AG04450 (cell line): ENCODE data around the gene ING4. TPM values are rescaled to one million over a fixed set of nuclear protein-coding genes. Genes with fewer than 3 reads are reported as not detected.

Experiments used
- CTCF ChIA-PET: fragments of 300-600, 350-600 bp; formaldehyde crosslinking; extraction: SDS; loops from one replicate; lab custom pipeline; 2022; ENCODE audit warnings: antibody characterized with exemption, inconsistent platforms; lab: Charles Lee
- POLR2A ChIA-PET: fragments of 350-600 bp; formaldehyde crosslinking; extraction: SDS; loops from one replicate; lab custom pipeline; 2021; ENCODE audit warnings: antibody characterized with exemption, inconsistent platforms; lab: Yijun Ruan, JAX
- DNase-seq: peaks from one replicate; pipeline ENCODE4 v3.0.0-alpha.2; 2011; ENCODE audit warnings: low read depth, low spot score
- H3K27ac ChIP-seq: one replicate; pipeline ENCODE4 v1.5.1; 2012; ENCODE audit warnings: low read depth, low read length, control low read depth
- H3K27me3 ChIP-seq: one replicate; pipeline ENCODE4 v1.6.0; 2012; ENCODE audit warnings: low read length; ENCODE audit not compliant: control insufficient read depth, insufficient read depth
- H3K4me3 ChIP-seq: 2 replicates; pipeline ENCODE4 v1.5.1; 2011; ENCODE audit warnings: mild to moderate bottlenecking, low read depth, low read length, control low read depth
- H3K9me3 ChIP-seq: 2 replicates; pipeline ENCODE4 v1.5.1; 2012; ENCODE audit warnings: low read length; ENCODE audit not compliant: control insufficient read depth, insufficient read depth
- CTCF ChIP-seq: IDR thresholded peaks from 2 replicates; pipeline ENCODE4 v1.5.1; 2011; ENCODE audit warnings: low read depth, low read length, control low read depth, inconsistent platforms
- polyA plus RNA-seq: library from polyadenylated mRNA; depleted of rRNA; stranded (reverse); fragments of >200 nt; gene quantifications from 2 replicates; pipeline ENCODE4 v1.2.3, GENCODE V29; 2011

The ING4 gene
- polyA plus RNA-seq, 1 experiment = 66.6 TPM

- Histone ChIP-seq H3K27me3 (no peaks in the 10 kb centered on the region), H3K9me3 (no peaks in the 10 kb centered on the region), H3K27ac (peak overlapping the region; percentile 90), H3K4me3 (peak overlapping the region; percentile 97)
- no peak for DNase-seq
- ChIA-PET CTCF (interaction anchor here (0.6 kb wide), 1 partner anchor 586 kb away, joined by 3 read pairs; no protein-coding TSS in a partner anchor), POLR2A (interaction anchor here (0.5 to 2.3 kb wide), 16 partner anchors 10 to 242 kb away, joined by 3 to 39 read pairs (median 8); partner anchors contain the start of genes CDCA3, COPS7A, GAPDH and MLF2)
- no peak for TF ChIP-seq CTCF
Observed at GRCh38 chr12:6688543-6688998, 25.7 kb upstream of the ING4 start.

- H3K4me3 ChIP-seq = no peak overlapping the region
- no peak for DNase-seq
- POLR2A ChIA-PET = no interaction called here
- CTCF ChIA-PET = no interaction called here
- H3K27me3 ChIP-seq = no peaks in the 10 kb centered on the region
- H3K27ac ChIP-seq = no peak overlapping the region
- no peak for TF ChIP-seq CTCF
- H3K9me3 ChIP-seq = no peaks in the 10 kb centered on the region
Observed at GRCh38 chr12:6685814-6686213, 22.9 kb upstream of the ING4 start.

- Histone ChIP-seq H3K27me3 (no peaks in the 10 kb centered on the region), H3K9me3 (no peaks in the 10 kb centered on the region), H3K4me3 (no peak overlapping the region), H3K27ac (no peak overlapping the region)
- no peak for DNase-seq
- peak; percentile 51 for TF ChIP-seq CTCF
- POLR2A ChIA-PET = interaction anchor here (0.7 kb wide), 1 partner anchor 39 kb away, joined by 3 read pairs; the partner anchor contains the start of gene COPS7A
- CTCF ChIA-PET = interaction anchor here (0.5 to 1.6 kb wide), 14 partner anchors 12 to 1147 kb away, joined by 3 to 15 read pairs (median 3); partner anchors contain the start of genes LPAR5 and MLF2
Observed at GRCh38 chr12:6684609-6685008, 21.7 kb upstream of the ING4 start.

- Histone ChIP-seq H3K4me3 (no peak overlapping the region), H3K27me3 (no peaks in the 10 kb centered on the region), H3K9me3 (no peaks in the 10 kb centered on the region), H3K27ac (no peak overlapping the region)
- ChIA-PET CTCF (no interaction called here), POLR2A (no interaction called here)
- no peak for TF ChIP-seq CTCF
- no peak for DNase-seq
Observed at GRCh38 chr12:6676962-6677361, 14.0 kb upstream of the ING4 start.

- no peak overlapping the region for H3K4me3 ChIP-seq
- no peaks in the 10 kb centered on the region for H3K9me3 ChIP-seq
- TF ChIP-seq CTCF = no peak
- ChIA-PET POLR2A (no interaction called here), CTCF (interaction anchor here (3.0 kb wide), 1 partner anchor 12 kb away, joined by 15 read pairs; no protein-coding TSS in a partner anchor)
- no peaks in the 10 kb centered on the region for H3K27me3 ChIP-seq
- DNase-seq = no peak
- H3K27ac ChIP-seq = no peak overlapping the region
Observed at GRCh38 chr12:6672143-6672542, 9.2 kb upstream of the ING4 start.
